NCI-H146 treated with DMSO at 0.1 percent for 48 hours (cell line): ENCODE measurements around the gene DDX24.

Source experiments
- DNase-seq: peaks from one replicate; lab custom pipeline; 2025; ENCODE audit not compliant: unreplicated experiment; lab: John Stamatoyannopoulos, UW

Gene DDX24

GRCh38 chr14:94031883-94032279 lies 49.1 kb downstream of the DDX24 start:
- no peak for DNase-seq

GRCh38 chr14:94031161-94031882 lies 49.7 kb downstream of the DDX24 start:
- DNase-seq = no peak

GRCh38 chr14:94030571-94030970 lies 50.4 kb downstream of the DDX24 start:
- no peak for DNase-seq

- DNase-seq = no peak
These were observed 51.3 kb downstream of the DDX24 start for GRCh38 chr14:94029671-94030203.

GRCh38 chr14:94029265-94029664 lies 51.7 kb downstream of the DDX24 start:
- DNase-seq = no peak

- DNase-seq = no peak
These were observed 52.6 kb downstream of the DDX24 start for GRCh38 chr14:94028450-94028826.

GRCh38 chr14:94027566-94028449 lies 53.2 kb downstream of the DDX24 start:
- no peak for DNase-seq

GRCh38 chr14:94026889-94027469 lies 54.0 kb downstream of the DDX24 start:
- DNase-seq = no peak

- DNase-seq = peak; percentile 82
These were observed 54.7 kb downstream of the DDX24 start, which contains the start of gene OTUB2 for GRCh38 chr14:94026173-94026888. OTUB2 (plus strand) TSS chr14:94026340; CDS start chr14:94026538, 198 bp downstream.

GRCh38 chr14:94025720-94026119 lies 55.3 kb downstream of the DDX24 start:
- DNase-seq = no peak

- DNase-seq = no peak
These were observed 56.5 kb downstream of the DDX24 start for GRCh38 chr14:94024549-94024948.

- no peak for DNase-seq
These were observed 58.2 kb downstream of the DDX24 start for GRCh38 chr14:94022532-94023411.

- no peak for DNase-seq
These were observed 59.4 kb downstream of the DDX24 start for GRCh38 chr14:94021416-94022157.

- no peak for DNase-seq
These were observed 60.0 kb downstream of the DDX24 start for GRCh38 chr14:94021001-94021400.

- DNase-seq = no peak
These were observed 60.7 kb downstream of the DDX24 start for GRCh38 chr14:94020267-94020666.

- no peak for DNase-seq
These were observed 61.7 kb downstream of the DDX24 start for GRCh38 chr14:94019329-94019728.

- no peak for DNase-seq
These were observed 62.7 kb downstream of the DDX24 start for GRCh38 chr14:94018308-94018707.

- no peak for DNase-seq
These were observed 64.5 kb downstream of the DDX24 start for GRCh38 chr14:94016446-94016976.

- no peak for DNase-seq
These were observed 65.8 kb downstream of the DDX24 start for GRCh38 chr14:94015223-94015622.
